ENCODE data around the gene NTRK3.

GRCh38 chr15:87877114-87877810, 379.3 kb downstream of the NTRK3 start:
- TF ChIP-seq CTCF (IDR thresholded peaks at IDR 0.05 in 8 of 11, conservative IDR thresholded peaks at IDR 0.05 in 3 of 11) (no peak), POLR2A (IDR thresholded peaks at IDR 0.05) (no peak)
